Activated CD4-positive, CD25-positive, alpha-beta regulatory T cell (primary cell): Measurements from ENCODE around the gene CACNA1D.
"Not testable (repeated sequence)": the region's sequence is repeated elsewhere in the genome, so short reads cannot be mapped to it uniquely, and the experiment has no call there.

Experiments used
- DNase-seq, 4 experiments: peaks; one replicate each; lab custom pipeline; 2025; lab: John Stamatoyannopoulos, UW

The CACNA1D gene

GRCh38 chr3:53526704-53527055, 32.3 kb downstream of the CACNA1D start:
- no peak for DNase-seq

- no peak for DNase-seq
Observed at GRCh38 chr3:53530205-53530604, 35.8 kb downstream of the CACNA1D start.

- no peak for DNase-seq
Observed at GRCh38 chr3:53531749-53532148, 37.3 kb downstream of the CACNA1D start.

- no peak for DNase-seq
Observed at GRCh38 chr3:53533472-53533871, 39.1 kb downstream of the CACNA1D start.

GRCh38 chr3:53534216-53534615, 39.8 kb downstream of the CACNA1D start:
- DNase-seq = no peak

GRCh38 chr3:53534676-53535400, 40.4 kb downstream of the CACNA1D start:
- no peak for DNase-seq

GRCh38 chr3:53536282-53536681, 41.9 kb downstream of the CACNA1D start:
- no peak for DNase-seq

- DNase-seq = no peak
Observed at GRCh38 chr3:53544357-53544756, 49.9 kb downstream of the CACNA1D start.

GRCh38 chr3:53545310-53545995, 51.0 kb downstream of the CACNA1D start:
- DNase-seq = no peak

- no peak for DNase-seq
Observed at GRCh38 chr3:53545996-53546359, 51.6 kb downstream of the CACNA1D start.

GRCh38 chr3:53547327-53547726, 52.9 kb downstream of the CACNA1D start:
- DNase-seq = no peak

- DNase-seq = no peak
Observed at GRCh38 chr3:53550005-53550620, 55.7 kb downstream of the CACNA1D start.

- DNase-seq = no peak
Observed at GRCh38 chr3:53551324-53551723, 56.9 kb downstream of the CACNA1D start.

GRCh38 chr3:53552730-53553129, 58.3 kb downstream of the CACNA1D start:
- no peak for DNase-seq

- no peak for DNase-seq
Observed at GRCh38 chr3:53553200-53553599, 58.8 kb downstream of the CACNA1D start.

- no peak for DNase-seq
Observed at GRCh38 chr3:53554559-53555067, 60.2 kb downstream of the CACNA1D start.

- no peak for DNase-seq
Observed at GRCh38 chr3:53555068-53555588, 60.7 kb downstream of the CACNA1D start.

GRCh38 chr3:53566461-53567145, 72.2 kb downstream of the CACNA1D start:
- no peak for DNase-seq

- no peak for DNase-seq
Observed at GRCh38 chr3:53570081-53570480, 75.7 kb downstream of the CACNA1D start.

GRCh38 chr3:53570709-53571108, 76.3 kb downstream of the CACNA1D start:
- DNase-seq = no peak

- no peak for DNase-seq
Observed at GRCh38 chr3:53571264-53571663, 76.9 kb downstream of the CACNA1D start.

- not testable (repeated sequence) for DNase-seq
Observed at GRCh38 chr3:53572184-53572583, 77.8 kb downstream of the CACNA1D start.
